ENCODE data around the gene DXO. TPM values are rescaled to one million over a fixed set of nuclear protein-coding genes. Genes with fewer than 3 reads are reported as not detected.

The DXO gene
- polyA plus RNA-seq, 10 donors = 11.4 to 21.4 (median 15.4) TPM

DNA sequence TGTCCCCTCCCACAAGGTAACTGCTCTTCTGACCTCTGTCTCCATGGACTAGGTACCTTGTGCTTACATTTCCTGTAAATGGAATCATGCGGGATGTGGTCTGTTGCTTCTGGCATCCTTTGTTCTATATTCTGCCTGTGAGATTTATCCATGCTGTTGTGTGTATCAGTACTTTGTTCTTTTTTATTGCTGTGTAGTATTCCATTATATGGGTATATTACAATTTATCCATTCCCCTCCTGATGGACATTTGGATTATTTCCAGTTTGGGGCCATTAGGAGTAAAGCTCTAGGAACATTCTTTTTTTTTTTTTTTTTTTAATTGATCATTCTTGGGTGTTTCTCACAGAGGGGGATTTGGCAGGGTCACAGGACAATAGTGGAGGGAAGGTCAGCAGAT is 41.0 kb downstream of the DXO start:
- no peak for DNase-seq

DNA sequence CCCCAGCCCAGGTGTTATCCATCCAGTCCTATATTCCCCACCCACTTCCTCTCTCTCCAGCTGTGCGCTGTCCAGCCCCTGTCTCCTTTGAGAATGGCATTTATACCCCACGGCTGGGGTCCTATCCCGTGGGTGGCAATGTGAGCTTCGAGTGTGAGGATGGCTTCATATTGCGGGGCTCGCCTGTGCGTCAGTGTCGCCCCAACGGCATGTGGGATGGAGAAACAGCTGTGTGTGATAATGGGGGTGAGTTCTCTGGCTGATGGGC is 43.3 kb downstream of the DXO start:
- no peak for DNase-seq

- DNase-seq = no peak
These were observed 43.9 kb downstream of the DXO start for GRCh38 chr6:31927863-31928671.

GRCh38 chr6:31927242-31927862 is 44.6 kb downstream of the DXO start, which contains the start of gene C2:
Gene C2 (plus strand): TSS chr6:31927717. CDS start chr6:31927753, 36 bp downstream.
- DNase-seq = no peak

DNA sequence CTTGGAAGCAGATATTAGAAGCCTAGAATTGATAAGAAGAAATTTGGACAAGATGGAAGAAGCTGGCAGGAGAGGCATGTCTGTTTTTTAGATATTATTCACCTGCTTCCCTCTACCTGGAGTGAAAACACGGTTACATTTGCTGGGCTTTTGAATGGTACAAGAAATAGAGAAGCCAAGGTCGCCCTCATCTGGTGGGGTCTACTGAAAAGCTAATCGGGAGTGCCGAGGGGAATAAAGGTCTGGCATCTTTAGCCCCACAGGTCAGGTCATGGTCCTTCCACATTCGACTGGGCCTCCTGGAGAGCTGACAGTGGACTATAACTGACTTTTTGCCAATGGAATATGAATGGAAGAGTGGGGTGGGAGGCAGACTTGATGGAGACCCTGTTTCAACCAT is 49.0 kb downstream of the DXO start:
- no peak for DNase-seq

DNA sequence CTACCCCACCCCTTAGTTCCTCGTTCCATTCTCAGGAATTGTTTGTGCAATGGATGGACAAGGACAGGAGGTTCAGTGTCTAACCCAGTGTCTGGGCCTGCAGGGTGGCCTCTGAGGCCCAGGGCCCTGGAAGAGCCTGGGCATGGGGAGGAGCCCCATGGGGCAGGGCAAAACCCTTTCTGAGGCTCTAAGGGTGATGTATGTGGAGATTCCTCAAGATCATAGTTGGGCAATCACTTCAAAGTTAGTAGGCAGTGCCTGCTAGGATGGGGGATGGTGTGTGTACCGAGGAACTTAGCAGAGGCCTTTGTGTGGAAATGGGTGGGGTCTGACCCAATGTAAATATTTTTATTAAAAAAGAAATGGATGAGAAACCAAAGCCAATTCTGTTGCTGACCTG is 51.1 kb downstream of the DXO start:
- no peak for DNase-seq

Other genes with a start within 250 kb of the DXO start
- gene MPIG6B, start 248.8 kb downstream of the DXO start, polyA plus RNA-seq (ENCODE audit: insufficient read length in 10 of 10) = 1 to 10 TPM in 3 of 10 donors, under 1 TPM in 7; 0.52 to 1.8 (median 0.82) TPM
- 100 to 1,000 TPM in 8 of 10 donors, 10 to 100 TPM in 2; 87.3 to 135 (median 109) TPM for gene DDAH2, start 242.8 kb downstream of the DXO start, polyA plus RNA-seq (ENCODE audit: insufficient read length in 10 of 10)
- 100 to 1,000 TPM; 114 to 181 (median 138) TPM for gene CLIC1, start 235.6 kb downstream of the DXO start, polyA plus RNA-seq (ENCODE audit: insufficient read length in 10 of 10)
- gene MSH5, start 232.1 kb downstream of the DXO start, polyA plus RNA-seq (ENCODE audit: insufficient read length in 10 of 10) = 10 to 100 TPM in 6 of 10 donors, 1 to 10 TPM in 4; 5.9 to 29.4 (median 13.5) TPM
- 10 to 100 TPM in 1 of 10 donors, 1 to 10 TPM in 9; 2.1 to 10.9 (median 3.0) TPM for gene SAPCD1, start 209.5 kb downstream of the DXO start, polyA plus RNA-seq (ENCODE audit: insufficient read length in 10 of 10)
- gene VWA7, start 194.8 kb downstream of the DXO start, polyA plus RNA-seq (ENCODE audit: insufficient read length in 10 of 10) = 1 to 10 TPM in 9 of 10 donors, under 1 TPM in 1; 0.88 to 3.3 (median 2.3) TPM
- gene VARS1, start 176.4 kb downstream of the DXO start, polyA plus RNA-seq (ENCODE audit: insufficient read length in 10 of 10) = 10 to 100 TPM; 42.0 to 63.0 (median 46.2) TPM
- 10 to 100 TPM; 46.2 to 63.6 (median 58.9) TPM for gene LSM2, start 165.2 kb downstream of the DXO start, polyA plus RNA-seq (ENCODE audit: insufficient read length in 10 of 10)
- gene HSPA1L, start 156.9 kb downstream of the DXO start, polyA plus RNA-seq (ENCODE audit: insufficient read length in 10 of 10) = 1 to 10 TPM; 3.3 to 4.3 (median 3.9) TPM
- gene HSPA1A, start 156.6 kb downstream of the DXO start, polyA plus RNA-seq (ENCODE audit: insufficient read length in 10 of 10) = 100 to 1,000 TPM in 1 of 10 donors, 10 to 100 TPM in 9; 47.4 to 176 (median 71.8) TPM
- gene HSPA1B, start 144.4 kb downstream of the DXO start, polyA plus RNA-seq (ENCODE audit: insufficient read length in 10 of 10) = 100 to 1,000 TPM in 1 of 10 donors, 10 to 100 TPM in 9; 34.3 to 226 (median 55.8) TPM
- gene NEU1, start 109.3 kb downstream of the DXO start, polyA plus RNA-seq (ENCODE audit: insufficient read length in 10 of 10) = 10 to 100 TPM; 15.3 to 19.4 (median 17.2) TPM
- gene SLC44A4, start 93.1 kb downstream of the DXO start, polyA plus RNA-seq (ENCODE audit: insufficient read length in 10 of 10) = under 1 TPM in 8 of 10 donors, not detected in 2; 0.08 to 0.50 (median 0.29) TPM
- 10 to 100 TPM; 23.3 to 40.1 (median 29.4) TPM for gene EHMT2, start 74.4 kb downstream of the DXO start, polyA plus RNA-seq (ENCODE audit: insufficient read length in 10 of 10)
- gene ZBTB12, start 70.1 kb downstream of the DXO start, polyA plus RNA-seq (ENCODE audit: insufficient read length in 10 of 10) = 10 to 100 TPM in 4 of 10 donors, 1 to 10 TPM in 6; 7.9 to 16.2 (median 9.6) TPM
- gene C2, start 44.4 kb downstream of the DXO start, polyA plus RNA-seq (ENCODE audit: insufficient read length in 10 of 10) = 1 to 10 TPM; 3.5 to 9.1 (median 5.7) TPM
- 1 to 10 TPM; 1.0 to 2.6 (median 1.6) TPM for gene CFB, start 26.0 kb downstream of the DXO start, polyA plus RNA-seq (ENCODE audit: insufficient read length in 10 of 10)
- gene NELFE, start 13.2 kb downstream of the DXO start, polyA plus RNA-seq (ENCODE audit: insufficient read length in 10 of 10) = 10 to 100 TPM; 49.5 to 68.7 (median 64.3) TPM
- gene SKIC2, start 13.0 kb downstream of the DXO start, polyA plus RNA-seq (ENCODE audit: insufficient read length in 10 of 10) = 10 to 100 TPM; 17.9 to 35.1 (median 25.0) TPM
- gene C4A, start 9.9 kb upstream of the DXO start, polyA plus RNA-seq (ENCODE audit: insufficient read length in 10 of 10) = 10 to 100 TPM in 5 of 10 donors, 1 to 10 TPM in 5; 6.2 to 21.3 (median 10.3) TPM
- gene C4B, start 42.7 kb upstream of the DXO start, polyA plus RNA-seq (ENCODE audit: insufficient read length in 10 of 10) = 10 to 100 TPM in 9 of 10 donors, 1 to 10 TPM in 1; 8.7 to 25.9 (median 14.3) TPM
- gene CYP21A2, start 66.3 kb upstream of the DXO start, polyA plus RNA-seq (ENCODE audit: insufficient read length in 10 of 10) = 1 to 10 TPM in 2 of 10 donors, under 1 TPM in 8; 0.35 to 1.1 (median 0.58) TPM
- 100 to 1,000 TPM in 7 of 10 donors, 10 to 100 TPM in 3; 87.2 to 269 (median 143) TPM for gene TNXB, start 137.2 kb upstream of the DXO start, polyA plus RNA-seq (ENCODE audit: insufficient read length in 10 of 10)
- gene ATF6B, start 156.1 kb upstream of the DXO start, polyA plus RNA-seq (ENCODE audit: insufficient read length in 10 of 10) = 10 to 100 TPM; 33.0 to 55.9 (median 41.5) TPM
- gene FKBPL, start 158.2 kb upstream of the DXO start, polyA plus RNA-seq (ENCODE audit: insufficient read length in 10 of 10) = 1 to 10 TPM; 3.3 to 5.4 (median 4.0) TPM
- 1 to 10 TPM in 6 of 10 donors, under 1 TPM in 4; 0.62 to 2.0 (median 1.6) TPM for gene PRRT1, start 179.8 kb upstream of the DXO start, polyA plus RNA-seq (ENCODE audit: insufficient read length in 10 of 10)
- gene PPT2, start 182.0 kb upstream of the DXO start, polyA plus RNA-seq (ENCODE audit: insufficient read length in 10 of 10) = 10 to 100 TPM; 22.3 to 37.4 (median 29.0) TPM
- gene EGFL8, start 192.5 kb upstream of the DXO start, polyA plus RNA-seq (ENCODE audit: insufficient read length in 10 of 10) = 10 to 100 TPM; 19.1 to 45.8 (median 25.4) TPM
- gene AGPAT1, start 203.9 kb upstream of the DXO start, polyA plus RNA-seq (ENCODE audit: insufficient read length in 10 of 10) = 10 to 100 TPM; 55.3 to 64.3 (median 59.1) TPM
- gene RNF5, start 206.3 kb upstream of the DXO start, polyA plus RNA-seq (ENCODE audit: insufficient read length in 10 of 10) = 10 to 100 TPM; 39.1 to 54.0 (median 48.7) TPM
- 10 to 100 TPM in 2 of 10 donors, 1 to 10 TPM in 8; 4.9 to 15.9 (median 7.4) TPM for gene AGER, start 212.1 kb upstream of the DXO start, polyA plus RNA-seq (ENCODE audit: insufficient read length in 10 of 10)
- gene PBX2, start 218.1 kb upstream of the DXO start, polyA plus RNA-seq (ENCODE audit: insufficient read length in 10 of 10) = 100 to 1,000 TPM in 7 of 10 donors, 10 to 100 TPM in 3; 86.2 to 123 (median 103) TPM
- gene GPSM3, start 220.5 kb upstream of the DXO start, polyA plus RNA-seq (ENCODE audit: insufficient read length in 10 of 10) = 10 to 100 TPM in 2 of 10 donors, 1 to 10 TPM in 8; 5.0 to 17.7 (median 7.4) TPM

Measured in muscle of back (tissue), 11 donors.